ENCODE measurements around the gene RNF213. TPM values are rescaled to one million over a fixed set of nuclear protein-coding genes. Genes with fewer than 3 reads are reported as not detected.

Gene RNF213
- polyA plus RNA-seq, 1 donor (not counting 4 experiments of a cell fraction or from before 2014, with no cell fraction given): 24.4 TPM

GRCh38 chr17:80294210-80294609 lies 33.6 kb downstream of the RNF213 start:
- Histone ChIP-seq H2AFZ (ENCODE audit: control insufficient read depth, low read length) (no peak overlapping the region), H3K27me3 (ENCODE audit: control insufficient read depth, extremely low read depth, insufficient read depth, low read length) (no peaks in the 10 kb centered on the region), H3K9me1 (ENCODE audit: control insufficient read depth, extremely low read depth, insufficient read depth, low read length) (no peaks in the 10 kb centered on the region), H3K4me3 (ENCODE audit: control insufficient read depth in 2 of 3, extremely low read depth in 1 of 3, insufficient read depth in 2 of 3, low read depth in 1 of 3, low read length in 3 of 3) (no peak overlapping the region), H3K4me1 (ENCODE audit: control insufficient read depth, extremely low read depth, insufficient read depth, low read length) (no peaks in the 10 kb centered on the region), H4K20me1 (ENCODE audit: control insufficient read depth, extremely low read depth, insufficient read depth, low read length) (no peaks in the 10 kb centered on the region), H3K27ac (ENCODE audit: control insufficient read depth, insufficient read depth, low read length) (no peak overlapping the region), H3K4me2 (ENCODE audit: control insufficient read depth, extremely low read depth, insufficient read depth, low read depth, low read length) (no peak overlapping the region), H3K36me3 (ENCODE audit: control insufficient read depth in 2 of 2, extremely low read depth in 1 of 2, insufficient read depth in 2 of 2, low read length in 2 of 2) (peaks cover 33 to 43% of the 10 kb centered on the region in 2 experiments), H3K9me3 (ENCODE audit: control insufficient read depth, low read depth, low read length) (no peaks in the 10 kb centered on the region), H3K79me2 (ENCODE audit: control insufficient read depth, insufficient read depth, low read length) (no peaks in the 10 kb centered on the region), H3K9ac (ENCODE audit: control insufficient read depth, extremely low read depth, insufficient read depth, low read length) (no peak overlapping the region)
- DNase-seq (ENCODE audit: low read depth, low spot score): no peak
- FAIRE-seq: no peak
- dilution Hi-C loops (cut with MboI; ENCODE audit: extremely low pct_ligation_motif_present, low sequenced_read_pairs): no loop called here
- no peak for TF ChIP-seq EZH2 (IDR thresholded peaks at IDR 0.05; ENCODE audit: low read length)

GRCh38 chr17:80294653-80295052 lies 34.0 kb downstream of the RNF213 start:
- H3K4me2 ChIP-seq (ENCODE audit: control insufficient read depth, extremely low read depth, insufficient read depth, low read depth, low read length): no peak overlapping the region
- no peak overlapping the region for H3K27ac ChIP-seq (ENCODE audit: control insufficient read depth, insufficient read depth, low read length)
- H3K27me3 ChIP-seq (ENCODE audit: control insufficient read depth, extremely low read depth, insufficient read depth, low read length): no peaks in the 10 kb centered on the region
- no peak for DNase-seq (ENCODE audit: low read depth, low spot score)
- H3K9me3 ChIP-seq (ENCODE audit: control insufficient read depth, low read depth, low read length): no peaks in the 10 kb centered on the region
- no peak overlapping the region for H3K4me3 ChIP-seq (ENCODE audit: control insufficient read depth in 2 of 3, extremely low read depth in 1 of 3, insufficient read depth in 2 of 3, low read depth in 1 of 3, low read length in 3 of 3)
- no peak for FAIRE-seq
- no peak overlapping the region for H3K9ac ChIP-seq (ENCODE audit: control insufficient read depth, extremely low read depth, insufficient read depth, low read length)
- H3K36me3 ChIP-seq (ENCODE audit: control insufficient read depth in 2 of 2, extremely low read depth in 1 of 2, insufficient read depth in 2 of 2, low read length in 2 of 2): peaks cover 33 to 42% of the 10 kb centered on the region in 2 experiments
- H3K9me1 ChIP-seq (ENCODE audit: control insufficient read depth, extremely low read depth, insufficient read depth, low read length): no peaks in the 10 kb centered on the region
- no peaks in the 10 kb centered on the region for H3K4me1 ChIP-seq (ENCODE audit: control insufficient read depth, extremely low read depth, insufficient read depth, low read length)
- no peaks in the 10 kb centered on the region for H3K79me2 ChIP-seq (ENCODE audit: control insufficient read depth, insufficient read depth, low read length)
- dilution Hi-C loops (cut with MboI; ENCODE audit: extremely low pct_ligation_motif_present, low sequenced_read_pairs): no loop called here
- H2AFZ ChIP-seq (ENCODE audit: control insufficient read depth, low read length): no peak overlapping the region
- no peaks in the 10 kb centered on the region for H4K20me1 ChIP-seq (ENCODE audit: control insufficient read depth, extremely low read depth, insufficient read depth, low read length)
- TF ChIP-seq EZH2 (IDR thresholded peaks at IDR 0.05; ENCODE audit: low read length) (no peak), CTCF (optimal IDR thresholded peaks at IDR 0.05 in 1 of 3, IDR thresholded peaks at IDR 0.05 in 1 of 3, conservative IDR thresholded peaks at IDR 0.05 in 1 of 3; ENCODE audit: extremely low read depth in 1 of 3, insufficient read depth in 2 of 3, low read length in 3 of 3) (no peak)

GRCh38 chr17:80295146-80295545 lies 34.5 kb downstream of the RNF213 start:
- H3K36me3 ChIP-seq (ENCODE audit: control insufficient read depth in 2 of 2, extremely low read depth in 1 of 2, insufficient read depth in 2 of 2, low read length in 2 of 2): peaks cover 32 to 41% of the 10 kb centered on the region in 2 experiments
- H3K27ac ChIP-seq (ENCODE audit: control insufficient read depth, insufficient read depth, low read length): no peak overlapping the region
- TF ChIP-seq EZH2 (IDR thresholded peaks at IDR 0.05; ENCODE audit: low read length) (no peak), CTCF (optimal IDR thresholded peaks at IDR 0.05 in 1 of 3, IDR thresholded peaks at IDR 0.05 in 1 of 3, conservative IDR thresholded peaks at IDR 0.05 in 1 of 3; ENCODE audit: extremely low read depth in 1 of 3, insufficient read depth in 2 of 3, low read length in 3 of 3) (no peak)
- H3K4me3 ChIP-seq (ENCODE audit: control insufficient read depth in 2 of 3, extremely low read depth in 1 of 3, insufficient read depth in 2 of 3, low read depth in 1 of 3, low read length in 3 of 3): no peak overlapping the region
- H3K9me3 ChIP-seq (ENCODE audit: control insufficient read depth, low read depth, low read length): no peaks in the 10 kb centered on the region
- no peaks in the 10 kb centered on the region for H3K79me2 ChIP-seq (ENCODE audit: control insufficient read depth, insufficient read depth, low read length)
- H3K4me2 ChIP-seq (ENCODE audit: control insufficient read depth, extremely low read depth, insufficient read depth, low read depth, low read length): no peak overlapping the region
- DNase-seq (ENCODE audit: low read depth, low spot score): no peak
- no peak overlapping the region for H3K9ac ChIP-seq (ENCODE audit: control insufficient read depth, extremely low read depth, insufficient read depth, low read length)
- dilution Hi-C loops (cut with MboI; ENCODE audit: extremely low pct_ligation_motif_present, low sequenced_read_pairs): no loop called here
- H4K20me1 ChIP-seq (ENCODE audit: control insufficient read depth, extremely low read depth, insufficient read depth, low read length): no peaks in the 10 kb centered on the region
- no peak for FAIRE-seq
- no peaks in the 10 kb centered on the region for H3K27me3 ChIP-seq (ENCODE audit: control insufficient read depth, extremely low read depth, insufficient read depth, low read length)
- H2AFZ ChIP-seq (ENCODE audit: control insufficient read depth, low read length): no peak overlapping the region
- H3K4me1 ChIP-seq (ENCODE audit: control insufficient read depth, extremely low read depth, insufficient read depth, low read length): no peaks in the 10 kb centered on the region
- no peaks in the 10 kb centered on the region for H3K9me1 ChIP-seq (ENCODE audit: control insufficient read depth, extremely low read depth, insufficient read depth, low read length)

All from keratinocyte (primary cell).